Esophagus mucosa (tissue), 1 donor: Measurements from ENCODE around the gene TRIM25. TPM values are rescaled to one million over a fixed set of nuclear protein-coding genes. Genes with fewer than 3 reads are reported as not detected.
"Not testable (repeated sequence)": the region's sequence is repeated elsewhere in the genome, so short reads cannot be mapped to it uniquely, and the experiment has no call there.

Experiments
- ATAC-seq: fragments of 200-7000 bp; cut with Tn5 transposase; one replicate; pipeline ENCODE4 v1.9.1; 2020
- total RNA-seq: library from RNA; stranded (reverse); gene quantifications from one replicate; pipeline ENCODE4 v1.2.4, GENCODE V29; 2023
- donor health status: DM: yes; HTN: yes; CAD: no.

The TRIM25 gene
- total RNA-seq, result 50.6 TPM

GRCh38 chr17:56913867-56914580, at the start of gene TRIM25:
Gene TRIM25 (minus strand): TSS chr17:56914049. CDS start chr17:56913988, 61 bp downstream.
- ATAC-seq, result peak; percentile 87

- peak; percentile 99 for ATAC-seq
These were observed 47.0 kb upstream of the TRIM25 start, which contains the start of gene COIL for GRCh38 chr17:56960596-56961538. Gene COIL (minus strand): TSS chr17:56961050. CDS start chr17:56961019, 31 bp downstream.

- no peak for ATAC-seq
These were observed 43.1 kb upstream of the TRIM25 start for GRCh38 chr17:56956992-56957391.

- no peak for ATAC-seq
These were observed 35.7 kb upstream of the TRIM25 start for GRCh38 chr17:56949595-56949994.

- no peak for ATAC-seq
These were observed 34.6 kb upstream of the TRIM25 start for GRCh38 chr17:56948491-56948890.

GRCh38 chr17:56947741-56948140, 33.9 kb upstream of the TRIM25 start:
- ATAC-seq, result no peak

GRCh38 chr17:56945938-56946505, 32.2 kb upstream of the TRIM25 start:
- no peak for ATAC-seq

GRCh38 chr17:56943505-56944125, 29.8 kb upstream of the TRIM25 start:
- ATAC-seq, result no peak

GRCh38 chr17:56939869-56940484, 26.1 kb upstream of the TRIM25 start:
- ATAC-seq, result peak; percentile 46

GRCh38 chr17:56938206-56938605, 24.4 kb upstream of the TRIM25 start:
- not testable (repeated sequence) for ATAC-seq

GRCh38 chr17:56937687-56938086, 23.8 kb upstream of the TRIM25 start:
- ATAC-seq, result no peak

GRCh38 chr17:56936697-56937322, 23.0 kb upstream of the TRIM25 start:
- ATAC-seq, result peak; percentile 85

- ATAC-seq, result no peak
These were observed 21.6 kb upstream of the TRIM25 start for GRCh38 chr17:56935461-56935860.

GRCh38 chr17:56934280-56934679, 20.4 kb upstream of the TRIM25 start:
- peak; percentile 41 for ATAC-seq

GRCh38 chr17:56933868-56934267, 20.0 kb upstream of the TRIM25 start:
- ATAC-seq, result no peak

GRCh38 chr17:56933151-56933745, 19.4 kb upstream of the TRIM25 start:
- ATAC-seq, result no peak

- ATAC-seq, result no peak
These were observed 17.0 kb upstream of the TRIM25 start for GRCh38 chr17:56930739-56931337.

GRCh38 chr17:56929362-56929969, 15.6 kb upstream of the TRIM25 start:
- no peak for ATAC-seq

GRCh38 chr17:56928586-56928985, 14.7 kb upstream of the TRIM25 start:
- no peak for ATAC-seq

GRCh38 chr17:56926704-56927103, 12.9 kb upstream of the TRIM25 start:
- no peak for ATAC-seq
